Activated CD8-positive, alpha-beta T cell treated with anti-CD3 and anti-CD28 coated beads for 36 hours (primary cell): Measurements from ENCODE around the gene TSPY8. TPM values are rescaled to one million over a fixed set of nuclear protein-coding genes. Genes with fewer than 3 reads are reported as not detected.
"Not testable (repeated sequence)": the region's sequence is repeated elsewhere in the genome, so short reads cannot be mapped to it uniquely, and the experiment has no call there.

Source experiments
- ATAC-seq: fragments of 200-7000 bp; cut with Tn5 transposase; one replicate; pipeline ENCODE4 v1.10.0; 2021; ENCODE audit warnings: mild to moderate bottlenecking, moderate library complexity
- CTCF ChIA-PET: fragments of 350-600 bp; sonication (Branson Sonifier 250); formaldehyde crosslinking; loops from one replicate; lab custom pipeline; 2021; ENCODE audit warnings: antibody characterized with exemption; lab: Charles Lee
- POLR2A ChIA-PET: fragments of 350-600 bp; sonication (Branson Sonifier 250); formaldehyde crosslinking; loops from one replicate; lab custom pipeline; 2021; ENCODE audit warnings: antibody characterized with exemption; lab: Charles Lee
- DNase-seq: peaks from one replicate; pipeline ENCODE4 v3.0.0-alpha.2; 2020
- H3K27ac Mint-ChIP-seq: one replicate; pipeline ENCODE4 v1.8.0; 2021; ENCODE audit warnings: mild to moderate bottlenecking, mixed read lengths
- H3K27me3 Mint-ChIP-seq: one replicate; pipeline ENCODE4 v1.8.0; 2021; ENCODE audit warnings: mixed read lengths
- H3K36me3 Mint-ChIP-seq: one replicate; pipeline ENCODE4 v1.8.0; 2021; ENCODE audit warnings: low read depth, mixed read lengths
- H3K4me1 Mint-ChIP-seq: one replicate; pipeline ENCODE4 v1.8.0; 2021; ENCODE audit warnings: low read depth, mixed read lengths
- H3K4me3 Mint-ChIP-seq: one replicate; pipeline ENCODE4 v1.8.0; 2021; ENCODE audit warnings: mild to moderate bottlenecking, moderate library complexity, mixed read lengths
- H3K9me3 Mint-ChIP-seq: one replicate; pipeline ENCODE4 v1.8.0; 2021; ENCODE audit warnings: mixed read lengths
- intact Hi-C: fragments of 100-400 bp; cut with micrococcal nuclease; formaldehyde crosslinking; loops from one replicate; pipeline ENCODE4 v1.10.0; 2022
- total RNA-seq, 2 experiments: library from RNA; stranded (reverse); gene quantifications; one replicate each; pipeline ENCODE4 v1.2.3, GENCODE V29; 2021
- TF ChIP-seq, protein P1 (sequence below): fragments of 200-600 bp; IDR thresholded peaks from one replicate; pipeline ENCODE4 v1.8.0; 2022; ENCODE audit warnings: antibody characterized with exemption, mild to moderate bottlenecking

TSPY8 gene, protein sequence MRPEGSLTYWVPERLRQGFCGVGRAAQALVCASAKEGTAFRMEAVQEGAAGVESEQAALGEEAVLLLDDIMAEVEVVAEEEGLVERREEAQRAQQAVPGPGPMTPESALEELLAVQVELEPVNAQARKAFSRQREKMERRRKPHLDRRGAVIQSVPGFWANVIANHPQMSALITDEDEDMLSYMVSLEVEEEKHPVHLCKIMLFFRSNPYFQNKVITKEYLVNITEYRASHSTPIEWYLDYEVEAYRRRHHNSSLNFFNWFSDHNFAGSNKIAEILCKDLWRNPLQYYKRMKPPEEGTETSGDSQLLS
- not detected for total RNA-seq

- H3K4me3 Mint-ChIP-seq, H3K36me3 Mint-ChIP-seq, POLR2A ChIA-PET, ATAC-seq, H3K27me3 Mint-ChIP-seq, H3K4me1 Mint-ChIP-seq, DNase-seq, intact Hi-C loops, H3K9me3 Mint-ChIP-seq, H3K27ac Mint-ChIP-seq, CTCF ChIA-PET: not testable (repeated sequence)
These were observed at the start of gene TSPY8 for GRCh38 chrY:9357497-9357896. TSS of gene TSPY8 (plus strand) at chrY:9357797. CDS start at chrY:9357843, 46 bp downstream.

- POLR2A ChIA-PET = no interaction called here
- Mint-ChIP-seq H3K36me3 (no peaks in the 10 kb centered on the region), H3K27me3 (no peaks in the 10 kb centered on the region), H3K27ac (no peak overlapping the region), H3K4me1 (no peaks in the 10 kb centered on the region), H3K9me3 (no peaks in the 10 kb centered on the region), H3K4me3 (no peak overlapping the region)
- ATAC-seq (no peak), DNase-seq (no peak)
- TF ChIP-seq, protein P1, sequence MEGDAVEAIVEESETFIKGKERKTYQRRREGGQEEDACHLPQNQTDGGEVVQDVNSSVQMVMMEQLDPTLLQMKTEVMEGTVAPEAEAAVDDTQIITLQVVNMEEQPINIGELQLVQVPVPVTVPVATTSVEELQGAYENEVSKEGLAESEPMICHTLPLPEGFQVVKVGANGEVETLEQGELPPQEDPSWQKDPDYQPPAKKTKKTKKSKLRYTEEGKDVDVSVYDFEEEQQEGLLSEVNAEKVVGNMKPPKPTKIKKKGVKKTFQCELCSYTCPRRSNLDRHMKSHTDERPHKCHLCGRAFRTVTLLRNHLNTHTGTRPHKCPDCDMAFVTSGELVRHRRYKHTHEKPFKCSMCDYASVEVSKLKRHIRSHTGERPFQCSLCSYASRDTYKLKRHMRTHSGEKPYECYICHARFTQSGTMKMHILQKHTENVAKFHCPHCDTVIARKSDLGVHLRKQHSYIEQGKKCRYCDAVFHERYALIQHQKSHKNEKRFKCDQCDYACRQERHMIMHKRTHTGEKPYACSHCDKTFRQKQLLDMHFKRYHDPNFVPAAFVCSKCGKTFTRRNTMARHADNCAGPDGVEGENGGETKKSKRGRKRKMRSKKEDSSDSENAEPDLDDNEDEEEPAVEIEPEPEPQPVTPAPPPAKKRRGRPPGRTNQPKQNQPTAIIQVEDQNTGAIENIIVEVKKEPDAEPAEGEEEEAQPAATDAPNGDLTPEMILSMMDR = no peak
- CTCF ChIA-PET = no interaction called here
- intact Hi-C loops = no loop called here
These were observed 36.6 kb upstream of the TSPY8 start for GRCh38 chrY:9320996-9321395.

GRCh38 chrY:9337164-9337563, 20.4 kb upstream of the TSPY8 start, which contains the start of gene TSPY4:
TSS of gene TSPY4 (plus strand) at chrY:9337464. CDS start at chrY:9337510, 46 bp downstream.
- H3K4me3 Mint-ChIP-seq, H3K27ac Mint-ChIP-seq, ATAC-seq, H3K36me3 Mint-ChIP-seq, POLR2A ChIA-PET, H3K4me1 Mint-ChIP-seq, H3K27me3 Mint-ChIP-seq, CTCF ChIA-PET, DNase-seq, intact Hi-C loops, H3K9me3 Mint-ChIP-seq: not testable (repeated sequence)

DNA sequence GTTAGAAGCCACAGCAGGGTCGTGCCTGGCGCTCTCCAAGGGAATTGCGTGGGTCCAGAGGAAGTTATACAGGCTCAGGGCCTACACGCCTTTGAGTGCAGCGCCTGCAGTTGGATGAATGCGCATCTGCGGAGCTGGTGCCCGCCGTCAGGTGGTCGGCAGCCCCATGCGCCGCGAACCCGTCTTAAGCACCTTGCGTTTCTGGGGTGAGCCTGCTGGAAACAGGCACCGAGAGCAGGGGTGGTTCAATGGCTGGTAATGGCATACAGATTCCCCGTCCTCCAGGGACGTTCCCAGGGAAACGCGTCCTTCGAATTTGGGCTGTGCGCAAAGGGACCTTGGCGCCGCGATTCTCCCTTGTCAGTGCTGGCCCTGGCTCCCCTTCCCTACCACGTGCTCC, 38.9 kb downstream of the TSPY8 start:
- H3K4me3 Mint-ChIP-seq, DNase-seq: not testable (repeated sequence)

GRCh38 chrY:9398121-9398520, 40.5 kb downstream of the TSPY8 start, which contains the start of gene TSPY3:
TSS of gene TSPY3 (plus strand) at chrY:9398421. CDS start at chrY:9398467, 46 bp downstream.
- H3K27me3 Mint-ChIP-seq, H3K4me3 Mint-ChIP-seq, H3K4me1 Mint-ChIP-seq, intact Hi-C loops, H3K9me3 Mint-ChIP-seq, H3K36me3 Mint-ChIP-seq, CTCF ChIA-PET, ATAC-seq, DNase-seq, POLR2A ChIA-PET, H3K27ac Mint-ChIP-seq: not testable (repeated sequence)

More for the DNA sequence above, 38.9 kb downstream of the TSPY8 start:
- H3K27ac Mint-ChIP-seq, H3K9me3 Mint-ChIP-seq, H3K36me3 Mint-ChIP-seq, H3K4me1 Mint-ChIP-seq, H3K27me3 Mint-ChIP-seq, POLR2A ChIA-PET, intact Hi-C loops, CTCF ChIA-PET, ATAC-seq: not testable (repeated sequence)

Other genes starting within 250 kb of the TSPY8 start
- gene TSPY4, start 20.3 kb upstream of the TSPY8 start, total RNA-seq = not detected
- gene TSPY3, start 40.6 kb downstream of the TSPY8 start, total RNA-seq = not detected
- gene TSPY1, start 109.2 kb downstream of the TSPY8 start, total RNA-seq = not detected
- gene TSPY9, start 129.5 kb downstream of the TSPY8 start, total RNA-seq = not detected
- not detected for gene TSPY10, start 170.1 kb downstream of the TSPY8 start, total RNA-seq